DMS153 treated with DMSO at 0.1 percent for 48 hours (cell line): Measurements from ENCODE around the gene ING5.
A peak's percentile ranks its signal among the peaks of the same experiment; 100 is the strongest.

Experiments
- DNase-seq: peaks from one replicate; lab custom pipeline; 2025; ENCODE audit not compliant: unreplicated experiment; lab: John Stamatoyannopoulos, UW

ING5 gene

DNA sequence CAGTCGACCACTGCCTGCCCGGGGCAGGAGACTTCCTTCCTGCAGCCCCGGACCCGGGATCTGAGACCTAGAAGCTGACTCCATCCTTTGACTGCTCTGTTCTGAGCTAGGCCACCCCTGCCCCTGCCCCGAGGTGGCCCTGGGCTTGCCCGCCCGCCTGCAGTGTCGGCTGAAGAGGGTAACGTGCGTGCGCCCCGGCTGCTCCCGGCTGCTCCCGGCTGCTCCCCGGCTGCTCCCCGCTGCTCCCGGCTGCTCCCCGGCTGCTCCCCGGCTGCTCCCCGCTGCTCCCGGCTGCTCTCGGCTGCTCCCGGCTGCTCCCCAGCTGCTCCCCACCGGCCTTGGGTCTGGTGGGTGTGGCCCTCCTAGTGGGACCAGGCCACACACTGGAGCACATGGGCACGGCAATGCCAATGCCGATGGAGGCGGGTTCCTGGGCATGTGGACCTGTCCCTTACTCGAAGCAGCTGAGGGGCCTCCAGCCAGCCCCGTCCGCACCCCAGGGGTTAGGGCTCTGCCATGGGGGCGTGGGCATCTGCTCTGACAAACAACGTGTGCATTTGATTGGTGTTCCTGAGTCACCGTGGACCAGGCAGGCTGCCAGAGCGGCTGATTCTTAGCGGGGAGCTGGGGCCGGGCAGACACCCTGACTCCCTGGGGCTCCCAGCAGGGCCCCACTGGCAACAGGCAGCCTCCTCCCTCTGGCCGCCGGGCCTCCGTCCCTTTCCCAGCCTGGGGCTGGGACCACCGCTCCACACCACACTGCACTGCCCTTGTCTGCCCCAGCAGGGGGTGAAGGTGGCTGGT, 72.8 kb downstream of the ING5 start:
- peak; percentile 33 for DNase-seq

DNA sequence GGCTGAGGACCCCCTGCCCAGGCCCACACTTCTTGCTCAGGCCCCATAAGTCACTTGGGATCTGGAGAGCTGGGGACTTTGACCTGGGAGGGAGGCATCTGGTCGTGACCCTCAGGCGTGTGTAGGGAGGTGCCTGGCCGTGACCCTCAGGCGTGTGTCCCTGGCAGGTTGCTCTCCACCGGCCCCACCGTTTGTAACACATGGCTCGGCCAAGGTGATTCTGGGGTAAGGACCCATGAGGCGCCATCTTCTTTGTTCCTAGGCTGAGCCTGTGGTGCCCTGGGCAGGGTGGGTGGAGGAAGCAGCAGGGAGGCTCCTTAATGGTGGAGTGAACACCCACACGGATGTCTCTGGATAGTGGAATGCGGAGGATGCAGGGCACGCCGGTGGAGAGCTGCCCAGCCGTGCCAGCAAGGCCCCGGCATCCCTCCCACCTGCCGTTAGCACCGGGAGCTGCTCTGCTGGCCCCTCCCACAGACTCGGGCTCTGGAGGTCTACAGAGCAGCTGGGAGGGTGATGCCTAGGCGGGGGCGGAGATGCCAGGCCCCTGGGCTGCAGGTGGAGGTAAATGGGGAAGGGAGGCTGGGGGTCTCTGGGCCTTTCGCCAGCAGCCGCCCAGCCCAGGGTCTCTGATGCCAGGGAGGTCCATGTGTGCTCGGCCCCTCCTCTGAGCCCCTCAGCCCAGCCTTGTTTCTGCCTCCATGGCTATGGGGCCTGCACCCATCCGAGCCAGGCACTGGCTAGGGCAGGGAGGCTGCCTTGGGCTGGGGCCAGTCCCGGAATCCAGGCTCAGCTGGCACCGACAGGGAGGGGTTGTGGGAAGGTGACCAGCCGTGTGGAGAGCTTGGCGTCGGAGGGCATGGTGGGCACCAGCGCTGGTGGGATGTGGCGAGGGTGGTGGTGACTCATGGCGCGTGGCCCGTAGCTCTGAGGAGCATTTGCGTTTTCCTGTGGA, 73.7 kb downstream of the ING5 start:
- no peak for DNase-seq

DNA sequence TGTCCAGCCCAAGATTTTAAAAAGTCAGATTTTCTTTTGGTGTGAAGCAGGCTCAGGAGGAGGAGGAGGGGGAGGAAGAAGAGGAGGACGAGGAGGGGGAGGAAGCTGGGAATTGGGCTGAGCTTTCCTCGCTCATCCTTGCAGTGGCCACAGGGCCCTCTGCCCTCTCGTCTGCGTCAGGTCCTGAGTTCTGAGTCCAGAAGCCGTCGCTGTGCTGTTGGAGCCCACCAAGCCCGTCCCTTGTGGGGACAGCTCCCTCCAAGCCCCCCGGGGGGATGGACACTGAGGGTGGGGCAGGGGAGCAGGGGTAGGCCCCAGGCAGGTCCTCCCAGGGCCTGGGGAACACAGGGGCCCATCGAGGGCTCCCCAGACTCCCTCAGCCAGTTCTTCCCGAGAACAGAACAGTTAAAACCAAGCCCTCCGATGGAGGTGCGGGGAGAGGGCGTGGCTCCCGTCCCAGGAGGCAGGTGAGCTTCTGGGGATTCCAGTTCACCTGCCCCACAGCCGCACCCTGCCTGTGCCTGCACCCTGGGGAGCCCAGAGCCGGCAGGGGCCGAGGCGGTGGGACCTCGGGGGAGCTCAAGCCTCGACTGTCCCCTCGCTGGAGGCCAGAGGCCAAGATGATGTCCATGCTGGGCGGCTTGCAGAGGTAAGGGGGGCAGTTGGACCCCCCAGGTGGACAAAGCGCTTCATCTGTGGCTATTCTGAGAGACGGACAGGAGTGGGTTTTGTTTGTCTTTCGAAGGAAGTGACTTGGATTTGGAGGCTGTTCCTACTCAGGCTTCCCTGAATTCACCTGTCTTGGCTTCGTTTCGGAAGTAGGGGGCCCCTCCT, 74.7 kb downstream of the ING5 start, which contains the start of gene GAL3ST2:
Gene GAL3ST2, plus strand, starts transcription at position 487 of the 834 bp plus-strand sequence. Its CDS starts 134 bp downstream, at position 621.
- DNase-seq: no peak

DNA sequence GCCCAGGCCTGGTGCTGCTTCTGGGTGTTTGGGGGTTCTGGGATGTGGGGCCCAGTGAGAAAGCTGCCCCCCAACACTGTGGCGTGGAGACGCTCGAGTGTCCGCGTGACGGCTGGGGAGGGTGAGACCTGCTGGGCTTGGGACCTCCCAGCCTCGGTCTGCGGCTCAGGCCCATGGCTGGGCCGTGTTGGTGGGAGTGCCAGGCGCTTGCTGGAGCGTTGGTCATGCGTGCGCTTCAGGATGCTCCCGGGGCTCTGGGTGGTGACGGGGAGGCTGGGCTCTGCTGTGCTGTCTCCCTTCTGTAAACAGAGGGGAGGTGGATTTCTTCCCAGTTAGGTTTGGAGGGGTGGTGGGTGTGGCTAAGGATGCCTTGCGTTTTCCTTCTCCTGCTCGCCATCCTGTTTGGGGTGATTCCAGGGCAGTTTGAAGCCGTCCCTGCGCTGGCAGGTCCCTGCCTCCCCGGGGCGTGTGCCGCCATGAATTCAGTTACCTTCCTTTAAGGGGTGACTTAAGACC, 75.4 kb downstream of the ING5 start:
- no peak for DNase-seq

DNA sequence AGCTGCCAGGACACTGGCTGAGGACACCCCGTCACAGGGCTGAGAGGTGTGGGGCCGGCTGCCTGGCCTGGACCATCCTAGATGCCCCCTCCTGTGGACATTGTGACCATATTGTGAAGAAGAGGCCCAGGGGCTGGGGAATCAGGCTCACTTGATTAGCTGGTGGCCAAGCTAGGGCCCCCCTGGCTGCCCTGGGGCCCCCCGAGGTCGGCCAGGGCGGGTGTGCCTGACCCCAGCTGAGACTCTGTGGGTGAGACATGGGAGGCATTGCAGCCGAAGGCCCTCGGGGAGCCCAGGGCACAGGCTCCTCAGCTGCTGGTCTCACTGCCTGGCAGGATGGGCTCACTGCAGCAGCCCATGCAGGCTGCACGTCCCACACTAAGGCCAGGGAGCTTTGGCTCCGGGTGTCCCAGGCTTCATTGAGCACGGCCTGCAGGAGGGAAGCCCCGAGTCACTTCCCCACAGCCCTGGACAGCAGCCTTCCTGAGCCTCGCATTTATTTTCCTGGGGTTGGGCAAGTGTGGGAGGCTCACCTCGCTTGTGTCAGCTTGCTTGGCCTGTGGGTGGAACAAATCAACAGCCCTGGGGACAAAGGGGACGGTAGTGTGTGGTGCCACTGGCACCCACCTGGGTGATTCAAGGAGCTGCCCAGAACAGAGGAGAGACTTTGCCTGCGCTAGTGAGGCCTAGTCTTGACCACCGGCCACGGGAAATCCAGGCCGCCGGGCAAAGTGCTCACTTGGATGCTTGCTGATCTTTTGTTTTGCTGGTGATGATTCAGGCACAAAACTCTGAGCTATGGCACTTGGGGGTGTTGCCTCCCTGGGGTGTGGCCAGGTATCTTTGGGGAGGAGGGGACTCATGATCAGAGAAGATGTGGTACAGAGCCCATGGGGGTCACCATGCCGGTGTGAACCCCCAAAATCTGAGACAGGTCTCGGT, 76.1 kb downstream of the ING5 start:
- DNase-seq: no peak
